SH-SY5Y (cell line): ENCODE data around the gene P2RX6.

ENCODE experiments used
- GATA2 ChIP-seq: IDR thresholded peaks from 2 replicates; pipeline ENCODE4 v1.6.1; 2011; ENCODE audit warnings: mild to moderate bottlenecking, low read depth, low read length
- GATA3 ChIP-seq: IDR thresholded peaks from 2 replicates; pipeline ENCODE4 v1.6.1; 2011; ENCODE audit warnings: low read depth, mild to moderate bottlenecking, low read length, moderate library complexity

DNA sequence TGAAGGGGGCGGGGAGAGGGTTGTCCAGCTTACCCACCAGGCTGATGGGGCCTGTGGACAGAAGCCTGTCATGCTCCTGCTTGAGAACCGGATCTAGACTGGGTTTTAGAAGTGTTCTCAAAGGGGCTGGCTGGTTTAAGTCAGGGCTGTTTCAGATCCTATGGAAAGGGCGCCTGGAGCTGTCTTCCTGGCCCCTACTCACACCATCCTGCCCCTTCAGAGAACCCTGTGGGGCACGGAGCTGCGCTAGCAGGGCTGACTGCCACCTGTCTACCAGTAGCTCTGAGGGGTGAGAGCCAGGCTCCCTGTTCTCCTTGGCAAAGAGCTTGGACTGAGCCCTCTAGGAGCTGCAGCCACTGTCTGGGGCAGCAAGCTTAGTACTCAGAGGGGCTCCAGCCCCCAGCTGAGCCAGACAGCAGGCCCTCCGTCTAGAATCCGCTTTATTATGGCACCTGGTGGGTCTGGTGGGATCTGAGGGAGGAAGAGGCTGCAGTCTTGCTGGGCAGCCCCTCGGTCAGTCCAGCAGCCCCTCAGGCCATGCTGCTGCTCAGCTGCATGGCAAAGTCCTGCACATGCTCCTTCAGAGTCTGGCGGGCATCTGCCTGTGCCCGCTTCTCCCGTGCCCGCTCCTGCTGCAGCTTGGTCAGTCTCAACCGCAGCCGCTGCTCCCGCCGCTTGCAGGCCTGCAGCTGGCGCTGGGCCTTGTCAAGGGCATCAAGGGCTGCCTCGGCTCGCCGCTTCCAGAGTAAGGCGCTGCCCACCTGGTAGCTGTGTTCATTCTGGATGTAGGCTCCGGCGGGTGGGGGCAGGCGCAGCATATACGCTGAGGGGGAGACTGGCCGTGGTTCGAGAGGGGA is 15.4 kb upstream of the P2RX6 start:
- TF ChIP-seq GATA2 (no peak), GATA3 (no peak)
